EH (cell line): ENCODE results near the gene SCNM1.

Source experiments
- DNase-seq: peaks from one replicate; pipeline ENCODE4 v3.0.0-alpha.2; 2015; ENCODE audit warnings: low read depth

SCNM1 gene

GRCh38 chr1:151165738-151166504 is at the start of gene SCNM1, which contains the start of gene LYSMD1:
TSS of gene SCNM1 (plus strand) at chr1:151166144. CDS start at chr1:151166153, 9 bp downstream.
TSS of gene LYSMD1 (minus strand) at chr1:151165902. CDS start at chr1:151165258, 644 bp downstream.
- peak; percentile 99 for DNase-seq

GRCh38 chr1:151124763-151125403 is 41.1 kb upstream of the SCNM1 start:
- no peak for DNase-seq

GRCh38 chr1:151128800-151129199 is 37.1 kb upstream of the SCNM1 start:
- DNase-seq = no peak

- peak; percentile 86 for DNase-seq
These were observed 34.9 kb upstream of the SCNM1 start for GRCh38 chr1:151130987-151131586.

GRCh38 chr1:151131701-151132334 is 34.1 kb upstream of the SCNM1 start:
- DNase-seq = no peak

- DNase-seq = no peak
These were observed 33.5 kb upstream of the SCNM1 start for GRCh38 chr1:151132335-151133017.

GRCh38 chr1:151133018-151133806 is 32.7 kb upstream of the SCNM1 start:
- DNase-seq = no peak

GRCh38 chr1:151134396-151134795 is 31.5 kb upstream of the SCNM1 start:
- DNase-seq = no peak

GRCh38 chr1:151134991-151135390 is 31.0 kb upstream of the SCNM1 start:
- DNase-seq = no peak

- DNase-seq = no peak
These were observed 30.2 kb upstream of the SCNM1 start for GRCh38 chr1:151135433-151136385.

- DNase-seq = no peak
These were observed 28.2 kb upstream of the SCNM1 start for GRCh38 chr1:151137789-151138188.

GRCh38 chr1:151142411-151143056 is 23.4 kb upstream of the SCNM1 start:
- DNase-seq = no peak

GRCh38 chr1:151143057-151143435 is 22.9 kb upstream of the SCNM1 start:
- DNase-seq = no peak

GRCh38 chr1:151143986-151144385 is 22.0 kb upstream of the SCNM1 start:
- DNase-seq = no peak

GRCh38 chr1:151144474-151145303 is 21.3 kb upstream of the SCNM1 start:
- no peak for DNase-seq

- DNase-seq = peak; percentile 35
These were observed 20.5 kb upstream of the SCNM1 start for GRCh38 chr1:151145304-151146071.

GRCh38 chr1:151146072-151146411 is 19.9 kb upstream of the SCNM1 start:
- DNase-seq = no peak
